DMS153 (cell line): ENCODE results near the gene CLASP1.
"Not testable (repeated sequence)": the region's sequence is repeated elsewhere in the genome, so short reads cannot be mapped to it uniquely, and the experiment has no call there.

Experiments used
- DNase-seq: peaks from one replicate; lab custom pipeline; 2025; lab: John Stamatoyannopoulos, UW

CLASP1 gene

DNA sequence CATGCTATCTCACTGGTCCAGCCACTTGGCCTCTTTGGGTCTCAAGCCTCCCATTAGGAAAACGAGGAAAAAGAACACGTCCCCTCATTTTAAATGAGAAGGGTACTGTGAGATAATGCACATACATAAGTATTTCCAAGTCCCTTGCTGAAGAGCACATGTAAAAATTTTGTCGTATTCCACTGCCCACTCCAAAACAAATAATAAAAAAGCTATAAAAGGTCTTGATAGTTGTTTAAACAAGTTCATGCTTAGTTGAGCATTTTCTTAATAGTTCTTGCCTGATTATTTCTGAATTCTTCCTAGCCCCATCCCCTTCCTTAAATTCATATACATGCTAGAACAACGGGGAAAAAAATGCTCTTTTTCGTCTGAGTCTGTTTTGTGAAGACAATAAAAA, 228.8 kb downstream of the CLASP1 start:
- no peak for DNase-seq

DNA sequence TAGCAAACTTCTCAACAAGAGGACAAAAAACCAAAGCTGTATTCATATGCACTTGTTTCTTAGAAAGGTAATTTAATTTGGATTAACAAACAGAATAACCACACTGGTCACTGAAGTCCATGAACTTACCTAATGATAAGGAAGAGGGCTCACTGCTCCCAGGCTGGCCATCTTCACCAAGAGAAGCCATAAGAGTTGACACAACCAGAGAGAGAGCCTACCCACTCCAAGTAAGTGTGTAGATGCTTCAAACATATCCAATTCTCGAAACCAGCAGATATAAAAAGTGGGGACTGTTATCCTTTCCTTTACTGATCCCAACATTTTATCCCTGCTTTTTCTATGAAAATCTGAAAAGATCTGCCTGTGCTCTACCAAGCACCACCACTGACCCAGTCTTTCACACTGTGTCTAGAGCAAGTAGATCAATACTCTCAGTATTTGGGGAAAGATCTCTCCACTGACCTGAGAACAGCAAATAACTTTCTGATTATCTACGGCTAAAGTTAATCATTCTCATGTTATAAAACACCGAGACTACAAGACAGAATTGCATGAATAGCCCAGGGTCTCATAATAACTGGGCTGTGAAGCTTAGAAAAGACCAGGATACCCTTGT, 230.1 kb downstream of the CLASP1 start:
- DNase-seq: no peak

DNA sequence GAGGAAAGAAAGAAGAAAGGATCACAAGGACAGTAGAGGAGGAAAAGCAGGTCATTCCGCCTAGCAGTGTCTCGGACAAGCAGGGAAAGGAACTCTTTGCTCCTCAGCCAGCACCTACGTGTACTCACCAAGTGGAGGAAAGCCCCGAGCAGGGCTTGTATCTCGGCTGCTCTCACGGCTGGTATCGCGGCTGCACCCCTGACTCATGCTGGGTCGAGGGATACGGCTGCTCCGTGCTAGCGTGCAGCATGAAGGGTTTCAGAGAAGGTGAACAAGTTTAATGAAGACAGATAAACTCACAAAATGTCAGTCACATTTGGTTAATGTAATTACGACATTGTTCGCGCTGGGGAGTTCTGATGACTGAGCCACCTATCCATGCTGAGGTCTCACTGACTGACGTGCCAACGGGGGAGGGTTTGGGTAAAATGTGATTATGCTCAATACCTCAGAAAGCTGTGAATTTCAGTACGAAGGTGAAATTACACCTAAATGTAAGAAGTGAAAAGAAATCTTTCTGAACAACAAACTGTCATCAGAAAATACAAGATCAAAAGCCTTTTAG, 230.7 kb downstream of the CLASP1 start:
- DNase-seq: no peak

DNA sequence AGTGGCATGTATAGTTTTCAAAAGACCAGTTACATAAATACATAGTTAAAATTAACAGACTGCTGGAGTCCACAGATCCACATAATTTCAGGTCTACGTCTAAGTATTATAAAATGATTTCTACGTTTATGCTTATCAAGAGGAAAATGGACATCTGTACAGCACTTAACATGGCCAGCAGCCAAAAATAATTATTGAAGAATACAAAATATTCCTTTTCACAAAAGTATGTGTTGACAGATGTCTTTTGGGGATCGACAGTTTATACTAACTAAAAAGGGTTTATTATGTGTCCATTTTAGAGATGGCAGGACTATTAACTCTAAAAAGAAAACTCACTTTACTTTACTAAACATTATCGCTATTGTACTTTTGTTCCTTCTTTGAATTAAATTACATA, 231.4 kb downstream of the CLASP1 start:
- DNase-seq: no peak

DNA sequence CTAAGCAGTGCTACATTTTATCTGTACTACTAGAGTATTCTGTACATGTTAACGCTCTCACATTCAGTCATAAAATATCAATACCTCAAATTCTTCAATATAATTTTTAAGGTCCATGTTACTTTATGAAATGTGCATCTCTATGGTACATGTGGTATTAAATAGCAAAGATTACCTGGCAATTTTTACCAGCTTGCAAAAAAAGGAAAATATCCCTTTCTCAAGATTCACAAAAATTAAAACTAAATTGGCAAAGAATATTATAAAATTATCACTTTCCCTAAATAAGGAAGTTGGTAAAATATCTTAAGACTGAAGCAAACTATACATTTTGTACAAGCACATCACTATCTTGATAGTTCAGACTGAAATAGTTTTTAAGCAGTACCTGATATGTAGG, 233.5 kb downstream of the CLASP1 start:
- DNase-seq: no peak

DNA sequence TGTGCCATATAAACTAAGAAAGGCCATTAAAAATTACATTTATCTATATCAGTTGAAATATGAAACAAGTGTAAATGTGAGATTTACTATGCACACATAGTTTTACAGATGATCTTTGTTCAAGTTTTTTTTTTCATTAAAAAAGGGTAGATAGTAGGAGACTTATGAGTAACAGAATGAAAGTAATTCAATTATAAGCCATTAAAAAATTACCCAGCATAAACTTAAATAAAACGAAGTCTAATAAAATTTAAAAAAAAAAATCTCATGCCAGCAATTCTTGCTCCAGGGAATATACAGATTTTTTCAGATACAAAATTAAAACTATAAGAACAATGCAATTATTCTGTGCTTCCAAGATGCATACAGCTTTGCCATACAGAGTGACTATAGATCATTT, 236.9 kb downstream of the CLASP1 start:
- DNase-seq: no peak

DNA sequence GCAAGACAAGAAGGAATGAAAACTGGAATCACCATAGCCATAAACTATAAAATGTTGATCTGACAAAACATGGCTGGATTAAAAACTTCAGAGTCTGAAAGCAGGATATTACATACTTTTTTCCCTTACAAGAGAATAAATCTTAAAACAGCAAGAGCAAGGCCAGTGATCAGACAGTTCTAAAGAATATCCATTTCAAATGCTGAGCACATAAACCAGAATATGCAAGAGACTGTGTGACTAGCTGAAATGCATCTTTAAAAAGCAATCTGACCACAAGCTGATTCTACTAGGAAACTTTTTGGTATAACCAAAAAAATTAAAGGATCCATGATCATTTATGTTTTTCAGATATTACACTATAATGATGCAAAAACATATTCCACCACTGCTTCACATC, 239.3 kb downstream of the CLASP1 start:
- no peak for DNase-seq

DNA sequence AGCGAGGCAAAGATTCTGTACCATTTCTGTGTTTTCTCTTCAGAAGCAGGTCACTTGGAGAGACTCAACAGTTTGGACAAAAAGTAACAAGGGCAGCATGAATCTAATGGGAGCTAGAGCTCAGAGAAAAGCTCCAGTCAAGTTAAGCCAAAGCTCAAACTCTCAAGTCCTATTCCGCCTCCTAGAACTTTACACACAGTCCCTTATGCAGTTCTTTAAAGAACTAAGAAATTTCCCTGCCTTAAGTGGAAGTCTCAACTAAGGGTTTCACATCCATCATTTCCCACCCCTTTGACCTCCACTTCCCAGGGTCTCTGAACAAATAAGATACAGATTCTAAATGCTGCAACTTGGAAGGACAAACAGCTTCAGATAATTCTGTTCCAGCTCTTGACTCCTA, 239.9 kb downstream of the CLASP1 start:
- no peak for DNase-seq

DNA sequence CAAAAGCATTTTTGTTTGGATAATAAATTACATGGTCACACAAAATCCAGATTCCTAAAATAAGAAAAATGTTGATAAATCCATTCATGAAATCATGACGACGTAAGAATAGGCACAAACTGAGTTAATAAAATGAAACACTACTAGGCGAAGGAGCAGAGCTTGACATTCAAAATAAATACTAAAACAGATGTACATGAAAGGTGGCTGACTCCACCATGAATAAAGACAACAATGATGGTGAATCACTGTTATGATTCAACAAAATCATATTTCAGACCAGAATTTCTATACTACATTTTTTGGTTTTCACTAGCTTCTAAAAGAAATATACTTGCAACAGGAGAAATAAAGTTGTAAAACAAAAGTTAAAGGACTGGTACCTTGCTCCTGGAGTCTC, 240.6 kb downstream of the CLASP1 start:
- no peak for DNase-seq

DNA sequence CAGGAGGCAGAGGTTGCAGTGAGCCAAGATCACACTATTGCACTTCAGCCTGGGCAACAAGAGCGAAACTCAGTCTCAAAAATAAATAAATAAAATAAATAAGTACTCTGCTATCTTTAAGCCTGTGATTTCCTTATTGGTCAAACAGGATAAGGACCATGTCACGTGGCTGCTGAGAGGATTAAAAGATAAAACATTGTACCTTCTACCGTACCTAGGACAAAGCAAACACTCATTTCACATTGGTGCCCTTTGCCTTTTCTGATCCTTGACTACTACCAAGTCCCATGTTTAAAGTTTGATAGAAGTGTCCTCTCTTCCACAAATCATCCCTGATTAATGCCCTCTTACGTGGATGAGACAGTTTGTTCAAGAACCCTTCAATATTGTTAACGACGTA, 244.0 kb downstream of the CLASP1 start:
- no peak for DNase-seq

DNA sequence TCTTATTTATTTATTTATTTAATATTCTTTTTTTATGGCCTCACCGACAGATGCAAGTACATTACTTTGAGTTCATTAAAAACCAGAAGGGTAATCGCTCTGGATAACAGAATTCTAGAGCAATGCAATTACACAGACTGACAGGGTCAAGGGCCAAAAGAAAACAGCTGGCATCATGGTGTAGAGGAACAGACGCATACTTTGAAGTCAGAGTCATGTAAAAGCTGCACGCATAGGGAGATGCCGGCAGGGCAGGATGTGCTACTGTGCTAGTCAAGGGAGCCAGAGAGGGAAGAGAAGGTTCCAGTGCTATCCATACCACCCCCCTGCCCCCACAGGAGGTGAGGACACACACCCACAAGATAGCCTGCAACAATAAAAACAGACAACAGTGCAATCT, 249.1 kb downstream of the CLASP1 start:
- DNase-seq: no peak

DNA sequence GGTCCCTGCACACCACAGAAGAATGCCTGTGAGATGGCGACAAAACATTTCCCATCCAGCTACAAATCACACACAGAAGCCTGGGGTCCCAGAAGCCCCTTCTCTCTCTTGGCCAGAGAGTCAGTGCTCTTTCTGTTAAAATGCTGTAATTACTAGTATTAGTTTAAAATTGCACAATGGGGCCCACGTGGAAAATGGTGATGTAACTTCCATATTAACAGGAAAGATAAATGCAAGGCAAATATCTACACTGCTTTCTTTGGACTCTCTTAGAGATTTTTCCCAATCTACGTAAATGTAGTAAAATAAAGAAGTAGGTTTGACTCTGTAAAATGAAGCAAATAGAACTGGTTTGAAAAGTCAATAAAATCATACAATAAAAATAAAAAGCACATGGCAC, 250.4 kb downstream of the CLASP1 start:
- no peak for DNase-seq

DNA sequence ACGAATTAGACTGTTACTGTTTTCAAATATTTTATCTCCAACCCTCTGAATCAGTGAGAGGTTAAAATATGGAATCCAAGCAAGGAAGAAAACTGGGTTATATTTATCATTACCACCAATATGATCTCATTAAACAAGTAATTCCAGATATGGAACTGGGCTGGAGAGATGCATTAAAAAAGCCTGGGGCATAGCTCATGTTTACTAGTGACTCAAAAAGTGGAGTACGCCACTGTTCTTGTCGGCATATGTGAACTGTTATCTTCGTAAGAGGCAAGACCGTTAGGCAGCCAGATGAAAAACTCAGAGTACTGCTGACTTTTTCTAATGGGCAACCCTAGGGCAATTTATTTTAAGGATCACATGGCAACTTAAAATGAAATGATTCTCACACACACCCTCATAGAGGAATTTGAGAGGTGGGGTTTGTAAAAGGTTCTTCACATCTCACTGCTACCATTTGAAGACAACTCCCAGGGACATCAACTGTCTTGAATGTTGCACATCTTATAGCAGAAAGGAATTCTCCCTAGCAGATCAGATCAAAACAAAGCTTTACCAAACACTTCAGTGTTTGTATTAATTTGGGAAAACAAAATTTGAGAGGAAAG, 259.1 kb downstream of the CLASP1 start:
- no peak for DNase-seq

DNA sequence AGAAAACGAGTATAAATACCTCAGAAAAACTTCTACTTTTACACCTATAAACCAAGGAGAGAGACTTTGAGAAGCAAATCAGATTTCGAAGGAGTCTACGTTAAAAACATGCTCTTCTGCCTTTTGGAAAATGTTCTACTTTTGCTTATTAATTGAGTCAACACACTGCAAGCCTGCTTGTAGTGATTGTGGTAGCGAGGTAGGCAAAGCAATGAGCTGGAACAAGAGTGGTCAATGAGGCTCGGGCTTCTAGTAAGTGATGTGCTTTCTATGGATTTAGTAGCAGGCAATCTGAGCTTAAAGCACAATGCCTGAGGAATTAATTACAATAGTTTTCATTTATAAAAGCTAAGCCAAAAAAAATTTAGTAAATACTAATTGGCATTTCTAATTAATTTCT, 260.9 kb downstream of the CLASP1 start:
- no peak for DNase-seq

DNA sequence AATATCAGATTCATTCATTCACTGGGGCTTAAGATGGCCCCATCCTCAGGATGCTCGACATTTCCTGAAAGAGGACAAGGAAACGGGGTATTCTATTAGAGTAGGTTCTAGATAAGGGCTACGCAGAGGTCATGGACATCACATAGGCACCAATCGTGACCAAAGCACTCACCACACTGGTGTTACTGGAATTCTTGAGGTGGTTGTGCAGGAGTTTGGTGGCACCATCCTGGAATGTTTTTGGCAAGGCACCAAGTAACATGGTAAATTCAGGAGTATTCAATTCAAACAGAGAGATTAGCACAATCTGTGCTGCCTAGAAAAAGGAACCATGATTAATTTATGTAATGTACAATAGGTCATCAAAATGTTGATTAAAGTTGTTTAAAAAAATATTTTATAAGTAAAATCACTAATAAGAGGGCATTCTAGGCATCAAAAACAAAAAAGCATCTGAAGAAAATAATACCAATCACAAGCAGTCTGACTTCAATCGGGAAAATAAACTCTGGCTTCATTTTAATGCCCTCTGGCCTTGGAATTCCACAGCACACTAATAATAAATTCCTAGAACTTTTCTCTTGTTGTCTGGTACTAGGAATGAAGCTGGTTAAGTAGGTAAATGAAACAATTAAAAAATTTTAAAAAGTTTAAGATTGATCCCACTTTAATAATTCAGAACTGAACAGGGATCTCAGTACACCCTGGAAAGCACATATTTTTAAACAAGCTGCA, 261.5 kb downstream of the CLASP1 start:
- DNase-seq: no peak

DNA sequence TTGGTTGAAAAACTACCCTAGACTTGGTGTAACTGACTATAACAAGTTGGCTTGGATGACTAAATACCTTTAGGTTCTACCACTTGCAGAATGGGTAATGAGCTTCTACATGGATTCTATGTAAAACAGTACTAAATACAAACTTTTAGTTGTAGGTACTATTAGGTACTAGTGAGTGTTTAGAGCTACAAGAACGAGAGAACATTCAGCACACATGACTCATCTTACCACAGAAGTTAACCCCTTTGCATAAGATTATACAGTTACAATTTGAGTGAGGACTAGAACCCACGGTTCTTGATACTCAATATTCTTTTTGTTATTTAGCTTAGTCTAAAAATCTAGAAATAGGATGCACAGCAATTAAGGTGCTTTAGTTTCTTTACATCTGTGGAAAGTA, 262.6 kb downstream of the CLASP1 start:
- DNase-seq: no peak

DNA sequence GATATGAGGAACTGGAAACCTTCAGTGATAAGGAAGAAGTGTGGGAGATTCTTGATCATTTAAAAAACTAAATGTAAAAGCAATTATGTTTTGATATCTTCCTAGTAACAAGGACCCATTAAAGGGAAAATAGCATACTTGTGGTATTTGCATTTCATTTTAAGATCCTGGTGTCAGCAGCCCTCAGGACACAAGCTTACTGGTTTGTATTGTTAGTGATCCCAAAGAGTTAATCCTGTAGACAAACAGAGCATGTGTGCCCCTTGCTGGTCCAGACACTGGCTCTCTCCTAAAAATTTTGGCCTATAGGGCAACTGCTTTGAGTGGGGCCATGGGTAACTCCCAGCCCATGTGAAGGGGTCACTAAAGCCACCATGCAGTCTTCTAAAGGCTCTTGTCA, 263.2 kb downstream of the CLASP1 start:
- no peak for DNase-seq

DNA sequence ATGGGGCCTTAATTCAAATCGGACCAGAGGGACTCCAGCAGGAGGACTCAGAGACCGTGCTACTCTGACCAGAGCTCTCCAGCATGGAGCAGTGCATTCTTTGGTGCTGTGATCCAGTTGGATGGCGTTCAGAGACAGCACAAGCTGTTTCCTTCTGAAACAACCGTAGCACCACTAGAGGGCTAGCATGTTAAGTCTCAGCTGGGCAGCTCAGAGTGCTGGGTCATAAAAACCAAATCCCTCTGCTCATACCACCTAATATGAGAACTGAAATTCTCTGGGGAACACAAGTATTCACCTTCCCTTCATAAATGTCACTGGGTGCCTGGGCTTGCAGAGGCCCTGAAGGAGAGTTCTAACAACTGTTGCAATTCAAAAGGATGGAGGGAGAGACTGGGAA, 266.5 kb downstream of the CLASP1 start:
- no peak for DNase-seq

DNA sequence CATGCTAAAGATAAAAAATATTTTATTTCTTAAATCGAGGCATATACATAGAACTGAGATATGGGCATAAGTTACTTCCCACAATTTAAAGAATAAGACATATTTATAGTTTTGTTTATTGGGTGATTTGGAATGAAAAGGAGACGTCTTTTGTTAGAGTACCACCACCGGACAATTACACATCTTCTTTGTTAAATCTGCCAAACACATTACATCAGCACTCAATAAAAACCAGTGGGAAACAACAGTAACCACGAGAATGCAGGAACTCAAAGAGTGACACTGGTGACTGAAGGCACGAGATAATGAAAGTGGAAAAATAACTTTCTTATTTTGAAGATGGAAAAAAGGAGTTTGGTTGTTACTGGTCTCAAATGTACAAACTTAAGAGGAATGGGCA, 271.6 kb downstream of the CLASP1 start:
- DNase-seq: no peak

DNA sequence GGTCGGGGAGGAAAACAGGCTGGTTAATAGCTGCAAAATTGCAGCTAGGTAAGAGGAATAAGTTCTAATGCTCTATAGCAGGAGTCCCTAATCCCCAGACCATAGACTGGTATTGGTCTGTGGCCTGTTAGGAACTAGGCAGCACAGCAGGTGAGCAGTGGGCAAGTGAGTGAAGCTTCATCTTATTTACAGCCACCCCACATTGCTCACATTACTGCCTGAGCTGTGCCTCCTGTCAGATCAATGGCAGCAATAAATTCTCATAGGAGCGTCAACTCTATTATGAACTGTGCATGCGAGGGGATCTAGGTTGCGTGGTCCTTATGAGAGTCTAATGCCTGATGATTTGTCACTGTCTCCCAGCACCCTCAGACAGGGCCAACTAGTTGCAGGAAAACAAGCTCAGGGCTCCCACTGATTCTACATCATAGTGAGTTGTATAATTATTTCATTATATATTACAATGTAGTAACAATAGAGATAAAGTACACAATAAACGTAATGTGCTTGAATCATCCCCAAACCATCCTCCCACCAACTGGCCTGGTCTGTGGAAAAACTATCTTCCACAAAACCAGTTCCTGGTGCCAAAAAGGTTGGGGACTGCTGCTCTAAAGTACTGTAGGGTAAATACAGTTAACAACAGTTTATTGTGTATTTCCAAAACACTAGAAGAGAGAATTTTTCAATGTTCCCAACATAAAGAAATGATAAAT, 272.6 kb downstream of the CLASP1 start:
- no peak for DNase-seq

DNA sequence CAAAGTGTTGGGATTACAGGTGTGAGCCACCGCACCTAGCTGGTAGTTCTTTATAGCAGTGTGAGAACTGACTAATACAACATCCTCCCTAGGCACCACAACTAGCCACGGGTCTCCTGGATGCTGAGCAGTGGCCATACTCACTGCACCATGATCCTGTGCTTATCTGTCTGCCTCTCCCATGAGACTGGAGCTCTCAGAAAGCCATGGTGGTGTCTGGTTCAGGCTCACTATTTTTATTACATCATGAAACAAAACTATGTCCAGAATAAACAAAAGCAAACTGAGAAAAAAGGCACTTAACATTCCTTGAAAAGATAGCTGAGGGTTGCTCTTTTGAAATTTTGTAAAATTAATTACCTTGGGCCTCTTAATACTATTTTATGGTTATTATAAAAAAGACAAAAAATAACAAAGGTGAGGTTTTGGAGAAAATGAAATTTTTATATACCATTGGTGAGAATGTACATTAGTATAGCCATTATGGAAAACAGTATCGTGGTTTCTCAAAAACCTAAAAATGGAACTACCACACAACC, 273.6 kb downstream of the CLASP1 start:
- no peak for DNase-seq

DNA sequence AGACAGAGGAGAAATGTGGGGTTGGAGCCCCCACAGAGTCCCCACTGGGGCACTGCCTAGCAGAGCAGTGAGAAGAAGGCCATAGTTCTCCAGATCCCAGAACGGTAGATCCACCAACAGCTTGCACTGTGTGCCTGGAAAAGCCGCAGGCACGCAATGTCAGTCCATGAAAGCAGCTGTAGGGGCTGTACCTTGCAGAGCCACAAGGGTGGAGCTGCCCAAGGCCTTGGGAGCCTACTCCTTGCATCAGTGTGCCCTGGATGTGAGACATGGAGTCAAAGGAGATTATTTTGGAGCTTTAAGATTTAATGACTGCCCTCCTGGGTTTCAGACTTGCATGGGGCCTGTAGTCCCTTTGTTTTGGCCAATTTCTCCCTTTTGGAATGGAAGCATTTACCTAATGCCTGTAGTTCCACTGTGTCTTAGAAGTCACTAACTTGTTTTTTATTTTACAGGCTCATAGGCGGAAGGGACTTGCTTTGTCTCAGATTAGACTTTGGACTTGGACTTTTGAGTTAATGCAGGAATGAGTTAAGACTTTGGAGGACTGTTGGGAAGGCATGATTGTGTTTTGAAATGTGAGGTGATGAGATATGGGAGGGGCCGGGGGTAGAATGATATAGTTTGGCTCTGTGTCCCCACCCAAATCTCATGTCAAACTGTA, 274.7 kb downstream of the CLASP1 start:
- DNase-seq: not testable (repeated sequence)
